H1 (cell line): ENCODE results near the gene UTP25. TPM values are rescaled to one million over a fixed set of nuclear protein-coding genes. Genes with fewer than 3 reads are reported as not detected.

Source experiments
- ASH2L ChIP-seq: fragments of 200-600, 300-600 bp; sonication (generic); IDR thresholded peaks from one replicate; pipeline ENCODE4 v1.7.1; 2017; ENCODE audit warnings: low read length
- ATF3 ChIP-seq: IDR thresholded peaks from 2 replicates; pipeline ENCODE4 v1.6.1; 2011; ENCODE audit warnings: low read depth, mild to moderate bottlenecking, low read length; ENCODE audit not compliant: insufficient read depth
- CEBPB ChIP-seq: IDR thresholded peaks from 2 replicates; pipeline ENCODE4 v1.6.1; 2012; ENCODE audit warnings: low read depth, low read length
- CHD1 ChIP-seq: IDR thresholded peaks from 2 replicates; pipeline ENCODE4 v1.6.1; 2012; ENCODE audit warnings: low read depth, low read length, improper control_type of control experiment
- CHD2 ChIP-seq: IDR thresholded peaks from 2 replicates; pipeline ENCODE4 v1.6.1; 2012; ENCODE audit warnings: low read length, improper control_type of control experiment
- EP300 ChIP-seq, 2 experiments: IDR thresholded peaks; 1 replicate in 1 of 2; 2 replicates in 1 of 2; pipeline ENCODE4 v1.6.1; 2011 to 2012; ENCODE audit warnings: low read depth in 2 of 2, low read length in 2 of 2, mild to moderate bottlenecking in 2 of 2, borderline replicate concordance in 1 of 2, inconsistent platforms in 1 of 2, moderate library complexity in 1 of 2
- FOSL1 ChIP-seq: IDR thresholded peaks from 2 replicates; pipeline ENCODE4 v1.6.1; 2011; ENCODE audit warnings: mild to moderate bottlenecking, low read depth, low read length, moderate library complexity; ENCODE audit not compliant: insufficient read depth
- HDAC6 ChIP-seq: IDR thresholded peaks from one replicate; pipeline ENCODE4 v1.7.1; 2012; ENCODE audit warnings: low read depth, mild to moderate bottlenecking, inconsistent platforms, low read length, moderate library complexity
- PHF8 ChIP-seq: fragments of 200-600 bp; sonication (generic); conservative IDR thresholded peaks from 2 replicates; pipeline ENCODE4 v1.7.1; 2012; ENCODE audit warnings: low read depth, mild to moderate bottlenecking, inconsistent platforms, low read length, moderate library complexity
- RAD21 ChIP-seq, 2 experiments: IDR thresholded peaks in 1 of 2; conservative IDR thresholded peaks in 1 of 2; 2 replicates each; pipeline ENCODE4 v1.6.1; 2011; ENCODE audit warnings: low read depth in 2 of 2, low read length in 2 of 2, improper control_type of control experiment in 1 of 2, inconsistent platforms in 1 of 2, mild to moderate bottlenecking in 1 of 2, moderate library complexity in 1 of 2
- RFX5 ChIP-seq: IDR thresholded peaks from 2 replicates; pipeline ENCODE4 v1.6.1; 2011; ENCODE audit warnings: low read depth, low read length, improper control_type of control experiment, borderline replicate concordance
- SP1 ChIP-seq: IDR thresholded peaks from 2 replicates; pipeline ENCODE4 v1.6.1; 2011; ENCODE audit warnings: low read depth, low read length
- SRF ChIP-seq: IDR thresholded peaks from 2 replicates; pipeline ENCODE4 v1.6.1; 2011; ENCODE audit warnings: mild to moderate bottlenecking, low read depth, low read length, moderate library complexity
- polyA plus RNA-seq, 7 experiments: library from polyadenylated mRNA; depleted of rRNA in 3 of 7; stranded (reverse) in 5 of 7; unstranded in 2 of 7; fragments of >200 nt in 5 of 7; fragments of 200-250 nt in 2 of 7; gene quantifications; 1 replicate in 5 of 7; 2 replicates in 1 of 7; 4 replicates in 1 of 7; pipeline versions ENCODE4 v1.2.1 to v1.2.3, GENCODE V29; 2011 to 2013; ENCODE audit warnings: missing spikeins in 2 of 7, mixed read lengths in 2 of 7
- total RNA-seq: library from RNA; stranded (reverse); fragmentation: NEBNext Ultra II Directional; extraction: Animal tissue kit (Norgen Biotek cat#: 25700); gene quantifications from 2 replicates; pipeline ENCODE4 v1.2.1, GENCODE V29; 2021

Gene UTP25
- total and polyA plus RNA-seq, 2 of the 8 experiments (the other 6 are each of a cell fraction or from before 2014, with no cell fraction given), result 4.0 to 7.6 TPM

- peak; percentile 98 for TF ChIP-seq ATF3
- 0 out of 2 replicates have a peak, but pooled peaks have one; percentile 9 for TF ChIP-seq SP1
- no peak for TF ChIP-seq RAD21 (IDR thresholded peaks at IDR 0.05 in 1 of 2, conservative IDR thresholded peaks at IDR 0.05 in 1 of 2; ENCODE audit: low read depth in 2 of 2, low read length in 2 of 2)
- TF ChIP-seq FOSL1, result no peak
- peak; percentile 58 for TF ChIP-seq ASH2L
- TF ChIP-seq EP300 (IDR thresholded peaks at IDR 0.05; ENCODE audit: borderline replicate concordance in 1 of 2, low read depth in 2 of 2, low read length in 2 of 2), result no peak
- no peak for TF ChIP-seq CHD2
- no peak for TF ChIP-seq CHD1
- TF ChIP-seq CEBPB, result no peak
- peak; percentile 62; the same call in 1 of the 2 replicates for TF ChIP-seq PHF8
- TF ChIP-seq RFX5, result no peak
- no peak for TF ChIP-seq HDAC6
- TF ChIP-seq SRF, result no peak
- TF ChIP-seq, all 59 proteins: peak for 19
These were observed at the start of gene UTP25 (continued) for GRCh38 chr1:209827384-209828262.
